LNCAP (cell line): ENCODE results near the gene TRAF3.

Experiments used
- CTCF ChIP-seq: fragments of 450-650 bp; IDR thresholded peaks from 2 replicates; pipeline ENCODE4 v1.5.1; 2017; ENCODE audit warnings: mild to moderate bottlenecking

Gene TRAF3

DNA sequence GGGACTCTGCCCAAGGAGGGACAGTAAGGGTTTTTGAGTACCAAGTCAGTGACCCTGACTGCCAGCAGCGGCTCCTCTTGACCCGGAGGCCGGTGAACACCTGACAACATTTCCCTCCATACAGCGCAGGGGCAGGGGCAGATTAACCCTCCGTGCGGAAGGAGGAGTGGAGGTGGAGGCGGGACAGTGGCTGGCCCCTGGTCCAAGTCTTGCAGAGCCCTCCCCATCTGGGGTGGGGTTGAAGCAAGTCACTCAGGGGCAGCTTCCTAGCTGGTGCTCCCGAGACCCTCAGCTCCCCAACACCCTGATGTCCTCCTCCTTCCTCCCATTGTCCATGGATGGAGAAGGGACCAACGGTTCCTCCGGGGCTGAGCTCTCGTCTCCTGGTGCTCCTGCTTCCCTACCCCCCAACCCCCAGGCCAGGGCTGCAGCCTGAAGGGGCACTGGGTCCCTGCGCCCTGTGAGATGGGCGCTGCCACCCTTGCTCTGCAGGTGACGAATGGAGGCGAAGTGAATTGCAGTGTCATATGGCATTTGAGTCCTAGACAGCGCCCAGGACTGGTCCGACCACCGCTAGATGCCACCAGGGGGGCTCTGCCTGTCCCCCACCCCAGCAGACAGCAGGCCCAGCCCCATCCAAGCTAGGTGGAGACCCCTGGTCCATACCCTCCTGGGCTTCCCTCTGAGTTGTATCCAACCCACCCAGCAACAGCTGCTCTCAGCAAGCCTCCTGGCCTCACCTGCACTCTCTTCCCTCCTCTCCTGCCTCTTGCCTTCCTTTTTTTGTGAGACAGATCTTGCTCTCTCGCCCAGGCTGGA is 138.3 kb downstream of the TRAF3 start:
- no peak for TF ChIP-seq CTCF

DNA sequence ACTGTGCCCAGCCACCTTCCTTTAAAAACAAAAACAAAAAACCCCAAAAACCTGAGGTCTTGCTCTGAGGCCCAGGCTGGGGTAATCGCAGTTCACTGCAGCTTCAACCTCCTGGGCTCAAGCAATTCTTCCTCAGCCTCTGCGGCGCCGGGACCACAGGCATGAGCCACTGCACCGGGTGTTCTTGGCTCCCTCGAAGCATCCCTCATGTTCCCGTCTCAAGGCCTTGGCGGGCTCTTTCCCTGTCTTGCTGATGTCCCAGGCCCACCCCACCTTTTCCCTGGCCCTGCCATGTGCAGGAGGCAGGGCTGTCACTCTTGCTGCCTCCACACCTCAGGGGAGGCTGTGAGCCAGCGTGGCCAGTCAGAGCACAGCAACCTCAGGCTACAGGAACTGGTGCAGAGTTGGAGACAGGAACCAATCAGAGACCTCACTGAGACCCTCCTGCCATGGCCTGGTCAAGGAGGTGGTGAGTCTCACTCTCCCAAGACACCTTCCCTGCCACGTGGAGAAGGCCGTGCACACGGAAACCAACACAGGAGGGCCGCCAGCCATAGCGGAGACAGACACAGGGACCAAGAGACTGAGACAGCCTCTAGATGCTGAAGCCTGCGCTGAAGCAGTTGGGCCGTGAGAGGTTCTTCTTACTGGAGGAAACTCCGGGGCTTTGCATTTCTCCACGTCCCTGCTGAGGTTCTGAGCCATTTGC is 139.3 kb downstream of the TRAF3 start:
- TF ChIP-seq CTCF = no peak

- TF ChIP-seq CTCF = no peak
These were observed 139.8 kb downstream of the TRAF3 start for GRCh38 chr14:102917056-102917385.

- peak; percentile 55; the same call in 1 of the 2 replicates for TF ChIP-seq CTCF
These were observed 140.4 kb downstream of the TRAF3 start for GRCh38 chr14:102917469-102918211.

- TF ChIP-seq CTCF = no peak
These were observed 141.2 kb downstream of the TRAF3 start for GRCh38 chr14:102918438-102918837.

DNA sequence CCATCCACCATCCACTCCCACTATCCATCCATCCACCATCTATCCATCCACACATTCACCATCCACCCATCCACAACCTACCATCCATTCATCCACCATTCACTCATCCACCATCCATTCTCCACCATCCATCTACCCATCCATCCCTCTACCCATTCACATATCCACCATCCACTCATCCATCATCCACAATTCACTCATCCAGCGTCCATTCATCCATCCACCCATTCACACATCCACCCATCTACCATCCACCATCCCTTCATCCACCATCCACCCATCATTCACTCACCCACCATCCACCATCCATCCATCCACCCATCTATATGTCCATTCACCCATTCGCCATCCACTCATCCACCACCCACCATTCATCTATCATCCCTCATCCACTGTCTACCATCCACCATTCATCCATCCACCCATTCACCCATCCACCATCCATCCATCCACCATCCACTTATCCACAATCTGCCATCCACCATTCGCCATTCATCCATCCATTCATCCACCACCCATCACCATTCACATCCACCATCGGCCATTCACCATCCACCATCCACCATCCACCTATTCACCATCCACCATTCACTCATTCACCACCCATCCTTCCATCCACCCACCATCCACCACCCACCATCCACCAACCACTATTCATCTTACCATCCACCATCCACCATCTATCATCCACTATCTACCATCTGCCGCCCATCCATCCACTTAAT is 143.2 kb downstream of the TRAF3 start:
- TF ChIP-seq CTCF = no peak

DNA sequence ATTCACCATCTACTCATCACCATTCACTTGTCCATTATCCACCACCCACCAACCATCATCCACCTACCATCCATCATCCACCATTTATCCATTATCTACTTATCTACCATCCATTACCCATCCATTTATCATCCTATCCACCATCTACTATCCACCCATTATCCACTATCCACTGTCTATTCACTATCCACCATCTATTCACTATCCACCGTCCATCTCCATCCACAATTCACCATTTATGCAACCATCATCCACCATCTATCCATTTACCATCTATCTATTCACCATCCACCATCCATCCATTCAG is 143.7 kb downstream of the TRAF3 start:
- TF ChIP-seq CTCF = no peak
